ENCODE data around the gene CAMK1D.
"Not testable (repeated sequence)": the region's sequence is repeated elsewhere in the genome, so short reads cannot be mapped to it uniquely, and the experiment has no call there.

CAMK1D gene

DNA sequence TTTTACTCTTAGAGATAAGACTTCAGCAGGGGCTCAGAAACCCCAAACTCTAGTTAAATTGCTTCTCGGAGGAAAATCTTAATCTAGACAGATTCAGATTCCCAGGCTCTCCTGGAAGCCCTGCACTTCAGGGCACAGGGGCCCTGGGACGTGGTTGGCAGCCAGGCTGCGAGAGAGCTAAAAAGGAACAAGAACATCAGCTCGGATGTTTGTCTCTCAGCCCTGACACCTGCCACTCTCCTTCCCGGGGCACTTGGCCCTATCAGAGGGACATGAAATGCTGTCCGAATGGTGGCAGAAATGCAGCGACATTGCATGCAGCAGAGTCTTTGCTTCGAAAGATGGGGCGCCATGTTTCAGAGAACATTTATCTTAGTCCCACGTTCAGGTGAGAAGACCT, 485.4 kb downstream of the CAMK1D start:
- DNase-seq = no peak

GRCh38 chr10:12835709-12836108, 486.4 kb downstream of the CAMK1D start:
- DNase-seq = no peak

GRCh38 chr10:12838366-12838765, 489.0 kb downstream of the CAMK1D start:
- DNase-seq = no peak

- no peak for DNase-seq
Observed at GRCh38 chr10:12838995-12839927, 489.9 kb downstream of the CAMK1D start.

DNA sequence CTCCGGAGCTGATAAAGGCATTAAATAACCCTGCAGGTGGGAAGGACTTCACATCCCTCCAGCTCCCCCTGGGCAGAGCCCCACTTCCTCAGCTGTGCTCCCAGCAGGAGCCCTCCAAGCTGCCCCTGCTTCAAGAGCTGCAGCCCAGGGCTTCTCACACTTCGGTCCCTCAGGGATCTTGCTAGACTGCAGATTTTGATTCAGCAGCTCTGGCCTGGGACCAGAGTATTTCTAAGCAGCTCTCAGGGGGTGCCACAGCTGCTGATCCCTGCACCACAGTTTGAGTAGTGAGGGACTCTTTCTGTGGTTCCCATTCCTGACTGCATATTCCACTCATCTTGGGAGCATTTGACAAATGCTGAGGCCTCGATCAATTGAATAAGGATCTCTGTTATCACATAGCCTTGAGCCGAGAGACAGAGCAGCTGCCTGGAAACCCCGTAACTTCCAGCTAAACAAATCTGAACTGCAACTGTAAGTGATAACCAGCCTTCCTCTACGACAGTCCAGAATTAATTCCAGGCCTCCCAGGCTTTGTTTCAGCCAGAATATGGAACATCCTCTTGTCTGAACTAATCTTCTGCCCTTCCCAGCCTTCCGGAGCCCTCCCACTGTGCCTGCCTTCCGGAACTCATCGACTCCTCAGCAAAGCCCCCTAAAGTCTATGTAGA, 490.7 kb downstream of the CAMK1D start:
- DNase-seq = no peak

DNA sequence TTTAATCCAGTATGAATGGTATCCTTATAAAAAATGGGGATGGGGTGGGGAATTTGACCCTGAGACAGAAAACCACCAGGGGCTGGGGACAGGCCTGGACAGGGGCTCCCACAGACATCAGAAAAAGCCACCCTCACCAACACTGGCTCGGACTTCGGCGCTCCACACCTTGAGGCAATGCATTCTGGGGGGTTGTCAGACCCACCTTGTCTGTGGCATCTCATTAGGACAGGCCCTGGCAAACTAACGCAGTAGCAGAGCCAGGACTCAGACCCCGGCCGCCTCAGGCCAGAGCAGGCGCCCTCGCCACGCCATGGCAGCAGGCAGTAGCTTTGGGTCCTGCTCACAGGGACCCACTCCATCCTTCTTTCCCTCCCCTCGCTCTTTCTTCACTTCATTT, 492.1 kb downstream of the CAMK1D start:
- DNase-seq = no peak

DNA sequence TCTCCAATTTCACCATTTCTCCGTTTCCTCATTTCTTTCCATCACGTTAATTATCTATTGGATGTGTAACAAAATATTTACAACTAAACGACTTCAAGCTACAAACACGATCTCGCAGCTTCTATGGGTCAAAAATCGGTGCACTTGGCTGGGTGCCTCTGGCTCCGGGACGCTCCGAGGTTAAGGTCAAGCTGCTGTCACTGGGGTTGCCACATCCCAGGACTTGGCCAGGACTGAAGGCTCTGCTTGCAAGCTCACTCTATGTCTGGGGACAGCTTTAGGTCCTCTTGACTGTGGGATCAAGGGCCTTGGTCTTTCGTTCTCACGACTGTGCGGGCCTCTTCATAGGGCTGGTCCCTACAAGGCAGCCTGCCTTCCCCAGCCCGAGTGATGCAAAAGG, 492.5 kb downstream of the CAMK1D start:
- no peak for DNase-seq

GRCh38 chr10:12842310-12842709, 493.0 kb downstream of the CAMK1D start:
- no peak for DNase-seq

DNA sequence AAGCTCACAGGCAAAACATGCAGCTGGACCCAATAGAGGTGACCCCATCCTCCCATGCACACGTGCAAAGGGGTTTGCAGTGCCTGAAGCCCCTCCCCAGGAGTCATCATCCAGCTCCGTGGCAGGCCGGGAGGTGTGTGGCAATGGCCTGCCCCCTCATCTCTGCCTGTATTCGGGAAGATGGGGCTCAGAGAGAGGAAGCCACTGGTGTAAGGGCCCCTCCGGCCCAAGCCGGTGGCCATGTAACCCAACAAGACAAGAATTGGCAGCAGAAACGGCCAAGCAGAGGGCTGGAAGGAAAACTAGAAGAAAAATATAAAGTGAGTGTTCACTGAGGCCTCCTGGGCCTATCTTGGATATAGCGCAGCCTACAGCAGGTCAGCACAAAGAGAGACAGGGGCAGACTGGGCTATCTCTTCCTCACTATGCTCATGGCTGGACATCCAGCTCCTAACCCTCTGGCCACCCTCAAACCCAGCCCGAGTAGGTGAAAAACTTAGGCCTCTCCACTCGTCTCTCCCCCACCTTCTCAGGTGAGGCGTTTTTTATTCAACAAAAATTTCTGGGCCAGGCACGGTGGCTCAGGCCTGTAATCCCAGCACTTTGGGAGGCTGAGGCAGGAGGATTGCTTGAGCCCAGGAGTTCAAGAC, 494.1 kb downstream of the CAMK1D start:
- no peak for DNase-seq

GRCh38 chr10:12844811-12845483, 495.6 kb downstream of the CAMK1D start:
- DNase-seq = no peak

- no peak for DNase-seq
Observed at GRCh38 chr10:12846718-12847117, 497.4 kb downstream of the CAMK1D start.

DNA sequence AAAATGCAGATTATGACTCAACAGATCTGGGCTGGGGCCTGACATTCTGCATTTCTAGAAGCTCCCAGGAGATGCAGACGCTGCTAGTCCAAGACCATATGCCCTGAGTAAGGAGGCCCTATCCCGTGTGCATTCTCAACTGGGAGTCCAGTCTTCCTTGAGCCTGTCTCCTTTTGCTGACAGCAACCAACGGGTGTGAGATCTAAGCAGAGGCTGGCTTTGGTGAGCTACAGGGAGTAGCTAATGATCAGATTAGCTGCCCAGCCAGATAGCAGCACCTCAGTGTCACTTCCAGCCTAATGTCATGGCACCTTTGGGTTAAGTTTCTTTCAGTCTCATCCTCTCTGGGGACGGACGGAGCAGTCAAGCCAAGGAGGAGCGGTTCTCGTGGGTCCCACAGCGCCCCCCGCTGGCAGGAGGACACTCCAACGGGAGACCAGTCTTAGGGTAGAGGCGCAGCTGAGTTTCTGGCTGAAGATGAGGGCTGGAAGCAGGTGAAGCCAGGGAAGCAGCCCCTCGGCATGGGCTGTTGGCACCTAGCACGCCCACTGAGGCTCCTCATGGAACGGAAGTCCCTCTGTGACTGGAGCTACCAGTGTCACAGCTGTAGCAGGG, 498.1 kb downstream of the CAMK1D start:
- DNase-seq = no peak

GRCh38 chr10:12848439-12849173, 499.3 kb downstream of the CAMK1D start:
- DNase-seq = no peak

- no peak for DNase-seq
Observed at GRCh38 chr10:12849319-12850181, 500.2 kb downstream of the CAMK1D start.

DNA sequence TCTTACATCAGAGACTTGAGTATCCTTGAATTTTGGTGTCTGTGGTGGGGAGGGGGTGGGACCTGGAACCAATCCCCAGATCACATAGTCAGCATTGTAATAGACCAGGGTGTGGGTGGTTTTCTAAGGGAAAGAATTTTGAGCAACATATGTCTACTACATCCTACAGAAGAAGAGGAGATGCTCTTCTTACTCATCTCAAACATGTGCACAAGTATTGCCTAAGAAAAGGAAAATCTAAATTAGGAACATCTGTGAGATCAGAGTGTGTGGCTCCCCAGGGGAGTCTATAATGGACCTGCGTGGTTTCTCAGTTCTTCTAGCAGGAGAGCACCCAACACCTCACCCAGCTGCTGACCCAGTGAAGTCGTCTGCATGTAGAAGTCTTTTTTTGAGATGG, 503.3 kb downstream of the CAMK1D start:
- DNase-seq = no peak

GRCh38 chr10:12854988-12855387, 505.6 kb downstream of the CAMK1D start:
- no peak for DNase-seq

DNA sequence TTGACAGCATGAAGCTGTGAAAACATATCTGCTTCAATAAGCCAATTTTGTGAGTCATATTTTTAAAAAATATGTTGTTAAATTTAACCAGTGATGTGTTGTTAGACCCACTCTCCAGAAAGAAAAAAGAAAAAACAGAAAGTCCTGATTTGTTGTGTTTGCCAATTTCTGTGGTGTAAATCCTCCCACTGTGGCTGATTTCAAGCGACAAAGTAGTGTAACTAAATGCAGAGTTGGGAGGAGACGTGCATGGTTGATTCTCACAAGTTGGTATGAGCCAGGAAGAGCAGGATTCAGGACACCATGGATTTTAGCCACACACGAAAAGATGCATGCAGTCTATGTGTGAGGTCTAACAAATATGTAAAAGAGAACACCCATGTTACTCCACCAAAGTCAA, 513.1 kb downstream of the CAMK1D start:
- DNase-seq = no peak

GRCh38 chr10:12865515-12865914, 516.2 kb downstream of the CAMK1D start:
- not testable (repeated sequence) for DNase-seq

DNA sequence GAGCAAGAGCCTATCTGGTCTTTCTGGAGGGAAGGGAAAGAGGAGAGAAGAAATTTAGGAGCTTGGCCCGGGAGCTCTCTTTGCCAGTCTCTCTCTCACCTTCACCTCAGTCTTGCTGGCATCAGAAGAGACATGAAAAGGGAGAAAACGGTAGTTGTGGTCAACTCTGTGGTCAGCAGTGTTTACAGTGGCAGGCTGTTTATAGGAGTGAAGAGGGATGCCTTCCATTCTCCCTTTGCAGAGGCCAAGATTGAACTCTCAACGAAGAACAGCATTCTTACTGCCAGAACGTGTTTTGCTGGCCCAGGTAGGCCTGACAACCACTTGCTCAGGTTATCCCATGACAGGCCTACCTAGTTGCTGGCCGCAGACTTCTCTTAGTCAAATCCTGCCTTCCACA, 518.9 kb downstream of the CAMK1D start:
- DNase-seq = no peak

- no peak for DNase-seq
Observed at GRCh38 chr10:12869427-12869826, 520.1 kb downstream of the CAMK1D start.

GRCh38 chr10:12872577-12872976, 523.2 kb downstream of the CAMK1D start:
- DNase-seq = no peak

All from activated naive CD4-positive, alpha-beta T cell (primary cell).